HepG2 (cell line): ENCODE data around the gene ALOXE3. TPM values are rescaled to one million over a fixed set of nuclear protein-coding genes. Genes with fewer than 3 reads are reported as not detected.

Experiments
- ATAC-seq: fragments of 200-7000 bp; cut with Tn5 transposase; 3 replicates; pipeline ENCODE4 v1.9.1; 2020; ENCODE audit warnings: mild to moderate bottlenecking, moderate library complexity
- BruUV-seq: library from RNA; stranded (reverse); fragments of 400-500 nt; replicated peaks from 2 replicates; lab custom pipeline; 2021; lab: Mats Ljungman, UMichigan
- CTCF ChIA-PET: fragments of 300-600 bp; formaldehyde crosslinking; extraction: SDS; loops from one replicate; lab custom pipeline; 2021; ENCODE audit warnings: low total read pairs, inconsistent platforms, low intra/inter-chr PET ratio; lab: Yijun Ruan, JAX
- POLR2A ChIA-PET: fragments of 350-600 bp; sonication (Branson Sonifier 250); formaldehyde crosslinking; loops from one replicate; lab custom pipeline; 2020; ENCODE audit warnings: antibody characterized with exemption, inconsistent platforms; lab: Yijun Ruan, JAX
- DNase-seq: peaks from one replicate; pipeline ENCODE4 v3.0.0-alpha.2; 2015; ENCODE audit warnings: low spot score
- FAIRE-seq: peaks from 3 replicates; lab custom pipeline; 2011; peaks lifted over from hg19 to GRCh38; lab: Jason Lieb, UNC
- H2AFZ ChIP-seq: one replicate; pipeline ENCODE4 v1.6.1; 2011; ENCODE audit warnings: low read length, inconsistent platforms
- H3K27ac ChIP-seq: fragments of 300-600 bp; 3 replicates; pipeline ENCODE4 v1.8.0; 2011; ENCODE audit warnings: mixed run types, mild to moderate bottlenecking, mixed read lengths, low read length, inconsistent platforms; ENCODE audit not compliant: insufficient read depth; ENCODE audit errors: extremely low read length
- H3K27me3 ChIP-seq, 2 experiments: fragments of 200-600 bp in 1 of 2; 2 replicates in 1 of 2; 3 replicates in 1 of 2; pipeline versions ENCODE4 v1.6.0 to v1.8.0; 2011; ENCODE audit warnings: low read length in 2 of 2, mild to moderate bottlenecking in 2 of 2, moderate library complexity in 2 of 2, inconsistent platforms in 1 of 2; ENCODE audit not compliant: insufficient read depth in 2 of 2, control insufficient read depth in 1 of 2
- H3K36me3 ChIP-seq, 2 experiments: fragments of 200-600 bp in 1 of 2; replicated peaks in 1 of 2; 2 replicates in 1 of 2; 3 replicates in 1 of 2; pipeline versions ENCODE4 v1.5.1 to v1.8.0; 2011; ENCODE audit warnings: low read length in 2 of 2, inconsistent platforms in 1 of 2; ENCODE audit not compliant: insufficient read depth in 2 of 2, control insufficient read depth in 1 of 2
- H3K4me1 ChIP-seq: 2 replicates; pipeline ENCODE4 v1.5.1; 2012; ENCODE audit warnings: low read length, inconsistent platforms; ENCODE audit not compliant: insufficient read depth
- H3K4me2 ChIP-seq: 2 replicates; pipeline ENCODE4 v1.6.0; 2011; ENCODE audit warnings: low read depth, low read length, inconsistent platforms
- H3K4me3 ChIP-seq, 3 experiments: fragments of 200-600 bp in 1 of 3; sonication (generic), shearing (Covaris generic) in 1 of 3; replicated peaks in 1 of 3; 2 replicates each; pipeline ENCODE4 v1.5.1; 2011 to 2016; ENCODE audit warnings: low read length in 3 of 3, inconsistent platforms in 2 of 3, low read depth in 2 of 3, mild to moderate bottlenecking in 2 of 3, control low read depth in 1 of 3, mixed read lengths in 1 of 3; ENCODE audit not compliant: insufficient read depth in 1 of 3
- H3K79me2 ChIP-seq: one replicate; pipeline ENCODE4 v1.6.1; 2011; ENCODE audit warnings: low read length, inconsistent platforms; ENCODE audit not compliant: insufficient read depth
- H3K9ac ChIP-seq: 2 replicates; pipeline ENCODE4 v1.6.0; 2011; ENCODE audit warnings: mild to moderate bottlenecking, low read depth, low read length, inconsistent platforms; ENCODE audit not compliant: insufficient read depth
- H3K9me3 ChIP-seq: 2 replicates; pipeline ENCODE4 v1.5.1; 2012; ENCODE audit warnings: mild to moderate bottlenecking, low read length
- H4K20me1 ChIP-seq: 2 replicates; pipeline ENCODE4 v1.6.0; 2011; ENCODE audit warnings: inconsistent platforms, mild to moderate bottlenecking, low read length, moderate library complexity; ENCODE audit not compliant: insufficient read depth
- ATF7 ChIP-seq, 2 experiments: fragments of 450-650 bp in 1 of 2; sonication (generic) in 1 of 2; formaldehyde crosslinking in 1 of 2; IDR thresholded peaks; 2 replicates each; pipeline versions ENCODE4 v1.4.0 to v1.6.1; 2016 to 2020; ENCODE audit warnings: antibody characterized with exemption in 1 of 2, mild to moderate bottlenecking in 1 of 2, missing genetic modification reagents in 1 of 2
- CREB1 ChIP-seq, 2 experiments: fragments of 450-650 bp in 1 of 2; IDR thresholded peaks; 2 replicates each; pipeline ENCODE4 v1.6.1; 2016 to 2017; ENCODE audit warnings: control low read depth in 1 of 2, mild to moderate bottlenecking in 1 of 2, missing compliant biosample characterization in 1 of 2, missing genetic modification characterization in 1 of 2
- DMAP1 ChIP-seq: IDR thresholded peaks from 2 replicates; pipeline ENCODE4 v1.6.1; 2016
- KLF16 ChIP-seq, 2 experiments: sonication (generic) in 1 of 2; formaldehyde crosslinking in 1 of 2; IDR thresholded peaks; 2 replicates each; pipeline versions ENCODE4 v1.6.1 to v1.8.0; 2016 to 2023; ENCODE audit warnings: missing genetic modification reagents in 2 of 2, missing compliant biosample characterization in 1 of 2
- TBL1XR1 ChIP-seq: fragments of 150-350 bp; IDR thresholded peaks from 2 replicates; pipeline ENCODE4 v1.6.1; 2014; ENCODE audit warnings: borderline replicate concordance, low read length; ENCODE audit not compliant: partially characterized antibody
- TOPORS ChIP-seq: sonication (generic); formaldehyde crosslinking; IDR thresholded peaks from 2 replicates; pipeline ENCODE4 v1.8.0; 2023; ENCODE audit warnings: mild to moderate bottlenecking, missing genetic modification reagents
- ZBTB7A ChIP-seq: sonication (generic); formaldehyde crosslinking; IDR thresholded peaks from 2 replicates; pipeline ENCODE4 v1.8.0; 2022; ENCODE audit warnings: mild to moderate bottlenecking, missing genetic modification reagents
- ZC3H4 ChIP-seq: sonication (generic); formaldehyde crosslinking; IDR thresholded peaks from 2 replicates; pipeline ENCODE4 v1.4.0; 2020; ENCODE audit warnings: missing genetic modification reagents, borderline replicate concordance
- ZNF282 ChIP-seq: fragments of 450-650 bp; IDR thresholded peaks from 2 replicates; pipeline ENCODE4 v1.6.1; 2018; ENCODE audit not compliant: partially characterized antibody
- ZNF558 ChIP-seq: sonication (generic); formaldehyde crosslinking; IDR thresholded peaks from 2 replicates; pipeline ENCODE4 v1.9.0; 2022; ENCODE audit warnings: mild to moderate bottlenecking, missing genetic modification reagents, borderline replicate concordance
- ZNF891 ChIP-seq: sonication (generic); formaldehyde crosslinking; IDR thresholded peaks from 2 replicates; pipeline ENCODE4 v1.5.0; 2020; ENCODE audit warnings: mild to moderate bottlenecking, missing genetic modification reagents
- WGBS: methylation state at CpG from one replicate; pipeline ENCODE4 v1.1.6; 2017; ENCODE audit warnings: low lambda C conversion rate; 5-methylcytosine and 5-hydroxymethylcytosine counted together
- in situ Hi-C: cut with HindIII; loops from 2 replicates; pipeline ENCODE4 v1.10.0; 2017; ENCODE audit warnings: low pct_unique_long_range_greater_than_20kb; ENCODE audit not compliant: extremely low pct_ligation_motif_present
- intact Hi-C: fragments of 100-400 bp; cut with micrococcal nuclease; formaldehyde crosslinking; loops from one replicate; pipeline ENCODE4 v1.10.0; 2022; ENCODE audit not compliant: unreplicated experiment
- polyA plus RNA-seq, 8 experiments: library from polyadenylated mRNA; depleted of rRNA in 3 of 8; stranded (reverse) in 7 of 8; unstranded in 1 of 8; fragments of >200 nt; fragmentation: Illumina TruSeq in 4 of 8; extraction: Trizol in 4 of 8; gene quantifications; 2 replicates each; pipeline versions ENCODE4 v1.2.1 to v1.2.3, GENCODE V29; 2011 to 2016; ENCODE audit warnings: low read depth in 4 of 8, missing spikeins in 1 of 8, mixed read lengths in 1 of 8; ENCODE audit not compliant: insufficient read depth in 1 of 8
- total RNA-seq, 5 experiments: library from RNA; depleted of rRNA; stranded (reverse); fragments of >200 nt; fragmentation: Illumina TruSeq; extraction: Trizol; gene quantifications; 2 replicates each; pipeline ENCODE4 v1.2.3, GENCODE V29; 2016; ENCODE audit warnings: low read depth in 1 of 5
- TF ChIP-seq, protein P1 (sequence below): sonication (generic); formaldehyde crosslinking; IDR thresholded peaks from 2 replicates; pipeline ENCODE4 v1.5.0; 2020; ENCODE audit warnings: mild to moderate bottlenecking, missing genetic modification reagents

The ALOXE3 gene
- total and polyA plus RNA-seq, 2 of the 13 experiments (the other 11 are each of a cell fraction or from before 2014, with no cell fraction given): 0.07 TPM; not detected in 1

DNA sequence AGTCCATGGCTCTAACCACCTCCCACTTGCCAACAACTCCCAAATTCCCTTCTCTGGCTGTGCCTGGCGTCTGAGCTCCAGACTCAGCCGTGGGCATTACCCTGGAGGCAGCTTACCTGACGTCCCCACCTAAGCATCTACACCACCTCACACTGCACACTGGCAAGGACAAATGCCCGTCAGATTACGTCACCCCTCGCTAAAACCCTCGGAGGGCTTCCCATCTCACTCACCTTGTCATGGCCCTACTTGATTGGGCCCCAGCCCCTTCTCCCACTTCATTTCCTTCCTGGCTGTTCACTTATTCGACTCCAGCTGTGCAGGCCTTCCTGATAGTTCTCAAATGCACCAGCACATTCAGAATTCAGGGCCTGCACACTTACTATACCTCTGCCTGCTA is 13.4 kb downstream of the ALOXE3 start:
- in situ Hi-C loops: no loop called here
- no peaks in the 10 kb centered on the region for H4K20me1 ChIP-seq
- 16% methylated on average over 8 of the region's 8 CpGs for WGBS
- FAIRE-seq (no peak), DNase-seq (no peak), ATAC-seq (no peak)
- ChIA-PET POLR2A (no interaction called here), CTCF (no interaction called here)
- TF ChIP-seq CREB1 (IDR thresholded peaks at IDR 0.05): peak; percentile 74
- TF ChIP-seq CREB1 (CRISPR knock-in tag; IDR thresholded peaks at IDR 0.05): no peak
- TF ChIP-seq DMAP1 (CRISPR knock-in tag): no peak
- TF ChIP-seq KLF16 (CRISPR knock-in tag; IDR thresholded peaks at IDR 0.05): no peak
- TF ChIP-seq ATF7 (IDR thresholded peaks at IDR 0.05): peak; percentile 82
- TF ChIP-seq ATF7 (CRISPR knock-in tag; IDR thresholded peaks at IDR 0.05): no peak
- TF ChIP-seq ZNF558: no peak
- no peak for TF ChIP-seq ZNF282
- no peak for TF ChIP-seq TBL1XR1
- no peaks in the 10 kb centered on the region for H3K4me1 ChIP-seq
- no peak overlapping the region for H3K9ac ChIP-seq
- no TSS peak for BruUV-seq
- intact Hi-C loops: no loop called here
- no peak overlapping the region for H2AFZ ChIP-seq
- no peak overlapping the region for H3K27ac ChIP-seq
- no peak overlapping the region for H3K4me3 ChIP-seq
- H3K27me3 ChIP-seq: peaks cover 10 to 72% of the 10 kb centered on the region in 2 experiments
- H3K36me3 ChIP-seq: no peaks in the 10 kb centered on the region
- no peak overlapping the region for H3K4me2 ChIP-seq
- no peaks in the 10 kb centered on the region for H3K9me3 ChIP-seq
- no peaks in the 10 kb centered on the region for H3K79me2 ChIP-seq

DNA sequence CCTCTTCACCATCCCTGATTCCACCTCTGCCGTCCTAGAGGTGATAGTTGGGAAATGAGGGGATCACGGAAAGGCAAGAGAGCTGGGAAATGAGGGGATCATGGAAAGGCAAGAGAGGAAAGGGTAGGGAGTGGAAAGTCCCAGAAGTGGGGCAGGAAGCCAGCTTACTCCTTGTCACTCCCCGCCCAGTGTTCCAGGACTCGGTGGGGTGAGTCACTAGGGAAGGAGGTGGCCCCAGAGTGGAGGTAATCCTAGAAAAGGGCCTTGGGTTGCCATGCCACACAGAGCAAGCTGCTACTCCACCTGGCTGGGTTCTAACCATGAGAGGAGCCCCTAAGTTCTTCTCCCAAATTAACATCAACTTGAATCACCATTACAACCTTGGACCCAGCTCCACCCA is 14.8 kb downstream of the ALOXE3 start:
- intact Hi-C loops (no loop called here), in situ Hi-C loops (no loop called here)
- BruUV-seq: no TSS peak
- no peak overlapping the region for H3K9ac ChIP-seq
- H4K20me1 ChIP-seq: no peaks in the 10 kb centered on the region
- no peak overlapping the region for H3K27ac ChIP-seq
- no peaks in the 10 kb centered on the region for H3K79me2 ChIP-seq
- ChIA-PET POLR2A (no interaction called here), CTCF (no interaction called here)
- no peaks in the 10 kb centered on the region for H3K36me3 ChIP-seq
- H3K4me2 ChIP-seq: no peak overlapping the region
- FAIRE-seq (no peak), DNase-seq (no peak), ATAC-seq (no peak)
- WGBS: 16% methylated on average over 4 of the region's 4 CpGs
- H3K4me1 ChIP-seq: no peaks in the 10 kb centered on the region
- H3K9me3 ChIP-seq: no peaks in the 10 kb centered on the region
- H3K4me3 ChIP-seq: no peak overlapping the region
- peaks cover 6 to 61% of the 10 kb centered on the region in 2 experiments for H3K27me3 ChIP-seq
- no peak overlapping the region for H2AFZ ChIP-seq
- TF ChIP-seq TOPORS (no peak), ZBTB7A (CRISPR knock-in tag) (no peak), ZNF891 (CRISPR knock-in tag) (no peak), ZC3H4 (CRISPR knock-in tag) (no peak)
- TF ChIP-seq, protein P1, sequence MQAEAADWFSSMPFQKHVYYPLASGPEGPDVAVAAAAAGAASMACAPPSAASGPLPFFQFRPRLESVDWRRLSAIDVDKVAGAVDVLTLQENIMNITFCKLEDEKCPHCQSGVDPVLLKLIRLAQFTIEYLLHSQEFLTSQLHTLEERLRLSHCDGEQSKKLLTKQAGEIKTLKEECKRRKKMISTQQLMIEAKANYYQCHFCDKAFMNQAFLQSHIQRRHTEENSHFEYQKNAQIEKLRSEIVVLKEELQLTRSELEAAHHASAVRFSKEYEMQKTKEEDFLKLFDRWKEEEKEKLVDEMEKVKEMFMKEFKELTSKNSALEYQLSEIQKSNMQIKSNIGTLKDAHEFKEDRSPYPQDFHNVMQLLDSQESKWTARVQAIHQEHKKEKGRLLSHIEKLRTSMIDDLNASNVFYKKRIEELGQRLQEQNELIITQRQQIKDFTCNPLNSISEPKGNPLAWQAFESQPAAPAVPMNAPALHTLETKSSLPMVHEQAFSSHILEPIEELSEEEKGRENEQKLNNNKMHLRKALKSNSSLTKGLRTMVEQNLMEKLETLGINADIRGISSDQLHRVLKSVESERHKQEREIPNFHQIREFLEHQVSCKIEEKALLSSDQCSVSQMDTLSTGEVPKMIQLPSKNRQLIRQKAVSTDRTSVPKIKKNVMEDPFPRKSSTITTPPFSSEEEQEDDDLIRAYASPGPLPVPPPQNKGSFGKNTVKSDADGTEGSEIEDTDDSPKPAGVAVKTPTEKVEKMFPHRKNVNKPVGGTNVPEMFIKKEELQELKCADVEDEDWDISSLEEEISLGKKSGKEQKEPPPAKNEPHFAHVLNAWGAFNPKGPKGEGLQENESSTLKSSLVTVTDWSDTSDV (CRISPR knock-in tag): no peak
